Panc1 (cell line): ENCODE results near the gene CD44. TPM values are rescaled to one million over a fixed set of nuclear protein-coding genes. Genes with fewer than 3 reads are reported as not detected.

Experiments used
- ATAC-seq: fragments of 200-7000 bp; cut with Tn5 transposase; 2 replicates; pipeline ENCODE4 v1.9.1; 2020; ENCODE audit warnings: mild to moderate bottlenecking, moderate library complexity
- BruUV-seq: library from RNA; stranded (reverse); fragments of 400-500 nt; replicated peaks from 2 replicates; lab custom pipeline; 2021; lab: Mats Ljungman, UMichigan
- CTCF ChIA-PET: fragments of 300-600 bp; sonication (Branson Sonifier 250); formaldehyde crosslinking; loops from one replicate; lab custom pipeline; 2022; ENCODE audit warnings: antibody characterized with exemption; lab: Charles Lee
- POLR2A ChIA-PET: fragments of 300-600 bp; sonication (Branson Sonifier 250); formaldehyde crosslinking; loops from one replicate; lab custom pipeline; 2022; ENCODE audit warnings: antibody characterized with exemption; lab: Charles Lee
- DNase-seq: peaks from one replicate; pipeline ENCODE4 v3.0.0-alpha.2; 2010; ENCODE audit warnings: low read depth, low spot score
- H3K27ac ChIP-seq: 2 replicates; pipeline ENCODE4 v1.5.1; 2011; ENCODE audit warnings: mild to moderate bottlenecking, low read length, inconsistent platforms
- H3K27me3 ChIP-seq: fragments of 200-500 bp; sonication (Bioruptor generic); 2 replicates; pipeline ENCODE4 v1.6.0; 2014; ENCODE audit warnings: low read length, inconsistent platforms; ENCODE audit not compliant: control insufficient read depth, insufficient read depth
- H3K36me3 ChIP-seq: fragments of 200-500 bp; sonication (Bioruptor generic); 2 replicates; pipeline ENCODE4 v1.5.1; 2014; ENCODE audit warnings: inconsistent platforms, mild to moderate bottlenecking, low read length, moderate library complexity; ENCODE audit not compliant: control insufficient read depth, insufficient read depth
- H3K4me1 ChIP-seq: 2 replicates; pipeline ENCODE4 v1.5.1; 2011; ENCODE audit warnings: inconsistent platforms, mild to moderate bottlenecking, low read length, moderate library complexity; ENCODE audit not compliant: control insufficient read depth, insufficient read depth
- H3K4me3 ChIP-seq, 2 experiments: 2 replicates each; pipeline ENCODE4 v1.5.1; 2011 to 2012; ENCODE audit warnings: low read depth in 2 of 2, low read length in 2 of 2, mild to moderate bottlenecking in 2 of 2, inconsistent platforms in 1 of 2, moderate library complexity in 1 of 2
- H3K9me3 ChIP-seq: fragments of 200-500 bp; sonication (Bioruptor generic); 2 replicates; pipeline ENCODE4 v1.5.1; 2014; ENCODE audit warnings: low read depth, mild to moderate bottlenecking, inconsistent platforms, low read length, moderate library complexity; ENCODE audit not compliant: control insufficient read depth, insufficient read depth
- CTCF ChIP-seq: fragments of 450-650 bp; IDR thresholded peaks from 2 replicates; pipeline ENCODE4 v1.5.1; 2017; ENCODE audit warnings: mild to moderate bottlenecking
- POLR2AphosphoS5 ChIP-seq: IDR thresholded peaks from 2 replicates; pipeline ENCODE4 v1.6.1; 2012; ENCODE audit warnings: mild to moderate bottlenecking, low read depth, low read length, moderate library complexity
- REST ChIP-seq, 2 experiments: IDR thresholded peaks; 2 replicates each; pipeline ENCODE4 v1.6.1; 2011 to 2012; ENCODE audit warnings: low read depth in 2 of 2, control low read depth in 1 of 2, low read length in 1 of 2, mild to moderate bottlenecking in 1 of 2, moderate library complexity in 1 of 2; ENCODE audit not compliant: insufficient read depth in 1 of 2
- SIN3A ChIP-seq: IDR thresholded peaks from 2 replicates; pipeline ENCODE4 v1.6.1; 2012; ENCODE audit warnings: low read depth, mild to moderate bottlenecking, low read length, moderate library complexity, borderline replicate concordance; ENCODE audit not compliant: insufficient read depth
- TCF7L2 ChIP-seq: IDR thresholded peaks from 2 replicates; pipeline ENCODE4 v1.6.1; 2011; ENCODE audit warnings: mild to moderate bottlenecking, low read depth, low read length, inconsistent platforms
- in situ Hi-C: cut with HindIII; loops from 2 replicates; pipeline ENCODE4 v1.10.0; 2016; ENCODE audit warnings: low sequenced_read_pairs, low pct_unique_long_range_greater_than_20kb
- intact Hi-C: fragments of 100-400 bp; cut with micrococcal nuclease; formaldehyde crosslinking; loops from one replicate; pipeline ENCODE4 v1.10.0; 2022; ENCODE audit not compliant: unreplicated experiment
- total RNA-seq: library from RNA; stranded (reverse); gene quantifications from one replicate; pipeline ENCODE4 v1.2.1, GENCODE V29; 2021; ENCODE audit not compliant: unreplicated experiment

Gene CD44
- total RNA-seq, 1 experiment from 2014 or later, result 1,819 TPM

GRCh38 chr11:35238882-35239281, 99.9 kb downstream of the CD44 start:
- CTCF ChIA-PET, result interaction anchor here (0.6 kb wide), 2 partner anchors 139 to 843 kb away, joined by 3 to 5 read pairs; no protein-coding TSS in a partner anchor
- BruUV-seq, result no TSS peak
- no peaks in the 10 kb centered on the region; the same call in 1 of the 2 replicates for H3K4me1 ChIP-seq
- POLR2A ChIA-PET, result no interaction called here
- H3K9me3 ChIP-seq, result no peaks in the 10 kb centered on the region
- ATAC-seq, result no peak
- no peak for DNase-seq
- no peak overlapping the region; the same call in 1 of the 2 replicates for H3K27ac ChIP-seq
- no peak for TF ChIP-seq REST (IDR thresholded peaks at IDR 0.05; ENCODE audit: insufficient read depth in 1 of 2, low read depth in 2 of 2, low read length in 1 of 2)
- no peak for TF ChIP-seq TCF7L2
- TF ChIP-seq CTCF, result no peak
- TF ChIP-seq SIN3A, result no peak
- no peaks in the 10 kb centered on the region for H3K36me3 ChIP-seq
- no peaks in the 10 kb centered on the region for H3K27me3 ChIP-seq
- no peak overlapping the region for H3K4me3 ChIP-seq
- intact Hi-C loops, result loop anchor here (5.0 to 10.0 kb wide), 2 partner anchors 244 to 312 kb away; no protein-coding TSS in a partner anchor
- in situ Hi-C loops, result no loop called here

- H3K27ac ChIP-seq, result no peak overlapping the region; the same call in 1 of the 2 replicates
- ChIA-PET POLR2A (no interaction called here), CTCF (interaction anchor here (0.6 kb wide), 2 partner anchors 782 to 843 kb away, joined by 3 to 8 read pairs; no protein-coding TSS in a partner anchor)
- H3K4me3 ChIP-seq, result no peak overlapping the region
- no peaks in the 10 kb centered on the region for H3K9me3 ChIP-seq
- BruUV-seq, result no TSS peak
- ATAC-seq (no peak), DNase-seq (no peak)
- no peaks in the 10 kb centered on the region for H3K27me3 ChIP-seq
- no peaks in the 10 kb centered on the region; the same call in 1 of the 2 replicates for H3K4me1 ChIP-seq
- in situ Hi-C loops (no loop called here), intact Hi-C loops (loop anchor here (5.0 to 10.0 kb wide), 2 partner anchors 245 to 312 kb away; no protein-coding TSS in a partner anchor)
- H3K36me3 ChIP-seq, result no peaks in the 10 kb centered on the region
- TF ChIP-seq TCF7L2 (no peak), CTCF (no peak), SIN3A (no peak), REST (IDR thresholded peaks at IDR 0.05; ENCODE audit: insufficient read depth in 1 of 2, low read depth in 2 of 2, low read length in 1 of 2) (no peak), POLR2AphosphoS5 (no peak)
Measured at GRCh38 chr11:35239471-35240075, 100.6 kb downstream of the CD44 start.
